Body of pancreas (tissue), 4 donors: ENCODE data around the gene EXOSC2.

Source experiments
- POLR2A ChIP-seq, 3 donors: fragments of 450-650 bp; IDR thresholded peaks; one replicate each; pipeline ENCODE4 v1.6.1; 2016; ENCODE audit warnings: antibody characterized with exemption in 3 of 3, mild to moderate bottlenecking in 2 of 3
- TF ChIP-seq, protein P1 (sequence below), 7 experiments: fragments of 450-650 bp in 4 of 7; fragments of 200-600 bp in 3 of 7; sonication (generic) in 3 of 7; IDR thresholded peaks; one replicate each; pipeline ENCODE4 v1.5.1; 2016 to 2019; ENCODE audit warnings: antibody characterized with exemption in 7 of 7

DNA sequence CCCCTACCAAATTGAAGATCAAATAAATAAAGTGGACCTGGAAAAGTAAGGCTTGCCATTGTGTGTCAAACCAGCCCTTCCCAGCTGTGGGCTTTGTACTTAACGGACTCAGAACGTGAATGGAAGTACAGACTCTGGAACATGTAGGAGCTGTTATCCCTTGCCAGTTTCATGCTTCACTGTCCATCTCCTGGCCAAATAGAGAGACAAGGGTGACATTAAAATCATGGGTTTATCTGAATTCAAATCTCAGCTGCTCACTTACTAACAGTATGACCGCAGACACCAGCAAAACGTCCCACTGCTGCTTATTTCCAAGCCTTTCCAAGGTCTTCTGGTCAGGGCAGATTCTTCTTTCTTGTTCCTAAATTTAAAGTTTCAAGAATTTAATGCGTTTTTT, 52.2 kb downstream of the EXOSC2 start:
- TF ChIP-seq, protein P1, sequence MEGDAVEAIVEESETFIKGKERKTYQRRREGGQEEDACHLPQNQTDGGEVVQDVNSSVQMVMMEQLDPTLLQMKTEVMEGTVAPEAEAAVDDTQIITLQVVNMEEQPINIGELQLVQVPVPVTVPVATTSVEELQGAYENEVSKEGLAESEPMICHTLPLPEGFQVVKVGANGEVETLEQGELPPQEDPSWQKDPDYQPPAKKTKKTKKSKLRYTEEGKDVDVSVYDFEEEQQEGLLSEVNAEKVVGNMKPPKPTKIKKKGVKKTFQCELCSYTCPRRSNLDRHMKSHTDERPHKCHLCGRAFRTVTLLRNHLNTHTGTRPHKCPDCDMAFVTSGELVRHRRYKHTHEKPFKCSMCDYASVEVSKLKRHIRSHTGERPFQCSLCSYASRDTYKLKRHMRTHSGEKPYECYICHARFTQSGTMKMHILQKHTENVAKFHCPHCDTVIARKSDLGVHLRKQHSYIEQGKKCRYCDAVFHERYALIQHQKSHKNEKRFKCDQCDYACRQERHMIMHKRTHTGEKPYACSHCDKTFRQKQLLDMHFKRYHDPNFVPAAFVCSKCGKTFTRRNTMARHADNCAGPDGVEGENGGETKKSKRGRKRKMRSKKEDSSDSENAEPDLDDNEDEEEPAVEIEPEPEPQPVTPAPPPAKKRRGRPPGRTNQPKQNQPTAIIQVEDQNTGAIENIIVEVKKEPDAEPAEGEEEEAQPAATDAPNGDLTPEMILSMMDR (IDR thresholded peaks at IDR 0.05), result no peak
- TF ChIP-seq POLR2A (IDR thresholded peaks at IDR 0.05), result no peak
